ENCODE measurements around the gene NRBF2. TPM values are rescaled to one million over a fixed set of nuclear protein-coding genes. Genes with fewer than 3 reads are reported as not detected.
"Not testable (repeated sequence)": the region's sequence is repeated elsewhere in the genome, so short reads cannot be mapped to it uniquely, and the experiment has no call there.

Gene NRBF2
- total RNA-seq (2022) (24.9 and 29.4 TPM in 2 replicates), Bru-seq, nascent RNA (percentile 88 among the genes with signal in this experiment), BruChase-seq, experiment 1, labeled RNA remaining after a 6-hour chase (percentile 72 among the genes with signal in this experiment), BruChase-seq, experiment 2, labeled RNA remaining after a 2-hour chase (percentile 81 among the genes with signal in this experiment)
- long read RNA-seq, transcript NRBF2-201 (4 exons, 1,853 nt), result major isoform, 87 of 95 reads
- long read RNA-seq, partial matches to known transcripts, result 0 of 95 reads
- long read RNA-seq, other reads (novel, unspliced or antisense), result 6 of 95 reads

DNA sequence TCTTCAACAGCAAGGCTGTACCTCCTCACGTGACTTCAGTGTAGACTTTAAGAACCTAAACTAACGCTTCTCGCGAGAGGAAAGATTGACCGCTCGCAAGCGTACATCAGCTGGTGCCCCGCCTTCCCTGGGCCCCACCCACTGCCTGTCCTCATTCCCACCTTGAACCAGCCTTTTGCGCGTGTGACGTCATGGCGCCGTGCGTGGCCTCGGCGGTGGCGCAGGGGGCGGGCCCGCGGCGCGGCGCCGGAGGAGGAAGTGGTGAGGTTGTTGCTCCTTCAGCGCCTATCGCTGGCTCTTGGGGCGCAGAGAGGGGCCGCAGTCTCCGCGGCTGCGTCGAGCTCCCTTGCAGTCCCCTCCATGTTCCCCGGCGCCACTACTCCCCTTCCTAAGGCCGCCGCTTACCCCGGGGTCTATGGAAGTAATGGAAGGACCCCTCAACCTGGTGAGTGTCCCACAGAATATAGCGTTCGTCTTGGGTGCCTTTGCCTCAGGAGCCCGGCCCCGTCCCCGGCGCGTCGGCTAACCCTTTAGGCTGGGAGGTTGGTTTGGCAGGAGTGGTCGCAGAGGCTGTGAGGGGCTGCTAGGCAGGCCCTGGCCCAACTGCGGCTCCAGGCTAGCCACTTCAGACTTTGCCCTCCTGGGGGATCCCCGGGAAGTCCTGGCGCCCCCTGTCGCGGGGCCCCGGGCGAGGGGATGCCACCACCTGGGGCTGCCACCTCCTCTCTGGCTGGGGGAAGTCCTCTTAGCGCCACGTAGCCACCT, at the start of gene NRBF2:
Gene NRBF2 (plus strand): TSS at position 273 of the 765 bp plus-strand sequence. CDS start 143 bp downstream, at position 416.
- Mint-ChIP-seq H3K36me3 (ENCODE audit: insufficient read depth, unreplicated experiment) (peaks cover 25% of the 10 kb centered on the region), H3K9me3 (ENCODE audit: low read depth, unreplicated experiment) (peaks cover 8% of the 10 kb centered on the region), H3K27ac (ENCODE audit: unreplicated experiment) (peak within 1 kb of the TSS; percentile 96), H3K4me3 (ENCODE audit: low read depth, unreplicated experiment) (peak within 1 kb of the TSS; percentile 84), H3K27me3 (ENCODE audit: unreplicated experiment) (no peaks in the 10 kb centered on the region), H3K4me1 (ENCODE audit: low read depth, unreplicated experiment) (no peaks in the 10 kb centered on the region)
- no TSS peak for BruUV-seq (replicated peaks)
- intact Hi-C loops (cut with micrococcal nuclease; ENCODE audit: unreplicated experiment), result no loop called here
- DNase-seq, result peak; percentile 99
- TF ChIP-seq, protein P1, sequence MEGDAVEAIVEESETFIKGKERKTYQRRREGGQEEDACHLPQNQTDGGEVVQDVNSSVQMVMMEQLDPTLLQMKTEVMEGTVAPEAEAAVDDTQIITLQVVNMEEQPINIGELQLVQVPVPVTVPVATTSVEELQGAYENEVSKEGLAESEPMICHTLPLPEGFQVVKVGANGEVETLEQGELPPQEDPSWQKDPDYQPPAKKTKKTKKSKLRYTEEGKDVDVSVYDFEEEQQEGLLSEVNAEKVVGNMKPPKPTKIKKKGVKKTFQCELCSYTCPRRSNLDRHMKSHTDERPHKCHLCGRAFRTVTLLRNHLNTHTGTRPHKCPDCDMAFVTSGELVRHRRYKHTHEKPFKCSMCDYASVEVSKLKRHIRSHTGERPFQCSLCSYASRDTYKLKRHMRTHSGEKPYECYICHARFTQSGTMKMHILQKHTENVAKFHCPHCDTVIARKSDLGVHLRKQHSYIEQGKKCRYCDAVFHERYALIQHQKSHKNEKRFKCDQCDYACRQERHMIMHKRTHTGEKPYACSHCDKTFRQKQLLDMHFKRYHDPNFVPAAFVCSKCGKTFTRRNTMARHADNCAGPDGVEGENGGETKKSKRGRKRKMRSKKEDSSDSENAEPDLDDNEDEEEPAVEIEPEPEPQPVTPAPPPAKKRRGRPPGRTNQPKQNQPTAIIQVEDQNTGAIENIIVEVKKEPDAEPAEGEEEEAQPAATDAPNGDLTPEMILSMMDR (IDR thresholded peaks at IDR 0.05; ENCODE audit: unreplicated experiment), result no peak
- CTCF ChIA-PET, result interaction anchor here (0.6 to 1.4 kb wide), 5 partner anchors 13 to 498 kb away, joined by 3 to 4 read pairs (median 4); no protein-coding TSS in a partner anchor

DNA sequence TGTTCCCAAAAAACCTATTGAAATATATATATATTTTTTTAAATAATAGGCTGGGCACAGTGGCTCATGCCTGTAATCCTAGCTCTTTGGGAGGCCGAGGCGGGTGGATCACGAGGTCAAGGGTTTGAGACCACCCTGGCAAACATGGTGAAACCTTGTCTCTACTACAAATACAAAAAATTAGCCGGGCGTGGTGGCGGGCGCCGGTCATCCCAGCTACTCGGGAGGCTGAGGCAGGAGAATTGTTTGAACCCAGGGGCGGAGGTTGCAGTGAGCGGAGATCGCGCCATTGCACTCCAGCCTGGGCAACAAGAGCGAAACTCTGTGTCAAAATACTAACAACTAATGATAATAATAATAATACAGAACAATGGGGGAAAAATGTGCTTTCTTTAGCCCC, 49.7 kb upstream of the NRBF2 start:
- H3K4me3 Mint-ChIP-seq (ENCODE audit: low read depth, unreplicated experiment); DNase-seq; H3K4me1 Mint-ChIP-seq (ENCODE audit: low read depth, unreplicated experiment); H3K36me3 Mint-ChIP-seq (ENCODE audit: insufficient read depth, unreplicated experiment); BruUV-seq (replicated peaks); H3K27ac Mint-ChIP-seq (ENCODE audit: unreplicated experiment); H3K9me3 Mint-ChIP-seq (ENCODE audit: low read depth, unreplicated experiment): not testable (repeated sequence)
- intact Hi-C loops (cut with micrococcal nuclease; ENCODE audit: unreplicated experiment), result loop anchor here (5.0 kb wide), 3 partner anchors 471 to 646 kb away; no protein-coding TSS in a partner anchor
- H3K27me3 Mint-ChIP-seq (ENCODE audit: unreplicated experiment), result peaks cover 19% of the 10 kb centered on the region
- CTCF ChIA-PET, result interaction anchor here (0.6 to 3.1 kb wide), 8 partner anchors 26 to 592 kb away, joined by 3 to 25 read pairs (median 5); partner anchors contain the start of gene EGR2

DNA sequence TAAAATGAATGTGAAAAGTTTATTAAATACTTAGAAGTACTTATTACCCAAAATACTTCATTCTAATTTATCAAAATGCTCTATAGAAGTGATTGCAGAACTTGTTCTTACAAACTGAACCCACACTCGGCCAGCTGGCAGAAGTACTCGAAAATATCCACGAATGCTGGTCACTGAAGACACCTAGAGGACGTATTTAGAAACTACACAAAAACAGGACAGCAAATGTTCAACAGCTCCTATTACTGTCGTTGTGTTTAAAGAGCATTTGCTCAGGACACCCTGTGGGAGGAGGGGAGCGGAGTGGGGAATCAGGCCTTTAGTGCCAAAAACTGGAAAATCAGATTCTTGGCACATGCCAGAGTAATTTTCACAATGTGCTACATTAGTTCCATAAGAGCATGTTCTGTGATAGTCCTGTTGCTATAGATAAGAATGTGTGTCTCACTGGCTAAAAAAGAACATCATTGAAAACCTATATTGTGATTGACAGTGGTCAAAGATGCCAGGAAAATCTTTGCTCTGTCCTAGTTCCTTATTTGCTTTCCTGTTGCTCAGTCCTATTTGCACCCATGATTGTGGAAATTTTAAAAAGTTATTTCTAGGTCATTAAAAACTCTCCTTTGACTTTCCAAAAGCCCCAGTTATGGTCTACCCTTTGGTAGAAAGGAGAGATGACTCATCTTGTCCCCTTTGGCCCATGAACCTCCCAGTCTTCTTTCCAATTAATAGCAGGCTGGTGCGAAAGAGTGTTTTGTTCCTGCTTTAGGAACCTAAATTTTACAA, 49.0 kb upstream of the NRBF2 start:
- CTCF ChIA-PET, result interaction anchor here (0.6 to 3.1 kb wide), 8 partner anchors 26 to 592 kb away, joined by 3 to 25 read pairs (median 5); partner anchors contain the start of gene EGR2
- Mint-ChIP-seq H3K36me3 (ENCODE audit: insufficient read depth, unreplicated experiment) (no peaks in the 10 kb centered on the region), H3K4me3 (ENCODE audit: low read depth, unreplicated experiment) (no peak overlapping the region), H3K9me3 (ENCODE audit: low read depth, unreplicated experiment) (no peaks in the 10 kb centered on the region), H3K27me3 (ENCODE audit: unreplicated experiment) (peaks cover 19% of the 10 kb centered on the region), H3K4me1 (ENCODE audit: low read depth, unreplicated experiment) (no peaks in the 10 kb centered on the region), H3K27ac (ENCODE audit: unreplicated experiment) (no peak overlapping the region)
- DNase-seq, result peak; percentile 36
- TF ChIP-seq, protein P1 (IDR thresholded peaks at IDR 0.05; ENCODE audit: unreplicated experiment), result peak; percentile 68
- intact Hi-C loops (cut with micrococcal nuclease; ENCODE audit: unreplicated experiment), result loop anchor here (1.0 to 5.0 kb wide), 6 partner anchors 83 to 647 kb away; no protein-coding TSS in a partner anchor
- no TSS peak for BruUV-seq (replicated peaks)

DNA sequence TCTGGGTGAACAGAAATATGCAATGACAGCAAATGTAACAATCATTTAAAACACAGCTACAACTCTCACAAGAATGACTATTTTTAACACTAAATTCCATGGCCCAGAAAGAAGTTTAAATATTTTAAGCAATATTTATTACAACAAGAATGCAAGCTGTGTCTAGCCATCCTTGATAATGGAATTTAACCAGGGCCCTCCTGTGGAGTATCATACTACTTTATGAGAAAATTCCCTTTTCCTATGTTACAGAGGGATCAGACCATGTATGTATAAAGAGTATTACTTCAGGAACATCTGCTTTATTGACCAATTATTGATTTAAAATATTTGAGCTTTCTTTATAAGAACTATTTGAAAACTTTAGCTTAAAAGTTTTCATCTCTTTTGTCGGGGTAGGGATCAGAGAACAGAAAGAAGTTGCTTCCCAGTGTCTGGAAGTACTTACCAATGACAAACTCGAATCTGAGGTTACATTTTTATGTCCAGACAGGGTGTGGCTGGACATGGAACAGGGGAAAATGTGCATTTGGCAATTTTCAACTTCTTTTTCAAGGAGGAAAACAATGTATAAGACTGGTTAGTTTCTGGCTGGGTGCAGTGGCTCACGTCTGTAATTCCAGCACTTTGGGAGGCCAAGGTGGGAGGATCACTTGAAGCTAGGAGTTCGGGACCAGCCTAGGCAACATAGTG, 48.3 kb upstream of the NRBF2 start:
- no TSS peak for BruUV-seq (replicated peaks)
- CTCF ChIA-PET, result interaction anchor here (3.1 kb wide), 1 partner anchor 266 kb away, joined by 25 read pairs; no protein-coding TSS in a partner anchor
- intact Hi-C loops (cut with micrococcal nuclease; ENCODE audit: unreplicated experiment), result loop anchor here (1.0 to 5.0 kb wide), 6 partner anchors 84 to 648 kb away; no protein-coding TSS in a partner anchor
- Mint-ChIP-seq H3K4me3 (ENCODE audit: low read depth, unreplicated experiment) (no peak overlapping the region), H3K9me3 (ENCODE audit: low read depth, unreplicated experiment) (no peaks in the 10 kb centered on the region), H3K4me1 (ENCODE audit: low read depth, unreplicated experiment) (no peaks in the 10 kb centered on the region), H3K27me3 (ENCODE audit: unreplicated experiment) (peaks cover 16% of the 10 kb centered on the region), H3K27ac (ENCODE audit: unreplicated experiment) (no peak overlapping the region), H3K36me3 (ENCODE audit: insufficient read depth, unreplicated experiment) (no peaks in the 10 kb centered on the region)
- TF ChIP-seq, protein P1 (IDR thresholded peaks at IDR 0.05; ENCODE audit: unreplicated experiment), result no peak
- no peak for DNase-seq

Data from Calu3 (cell line).